NCI-H460 (cell line): Measurements from ENCODE around the gene RAD51AP1. TPM values are rescaled to one million over a fixed set of nuclear protein-coding genes. Genes with fewer than 3 reads are reported as not detected.

Experiments used
- DNase-seq: peaks from one replicate; pipeline ENCODE4 v3.0.0-alpha.2; 2016; ENCODE audit warnings: low read depth; ENCODE audit errors: extremely low read depth
- total RNA-seq: library from RNA; depleted of rRNA; stranded (reverse); fragments of >200 nt; shearing (Covaris generic); gene quantifications from 2 replicates; pipeline ENCODE4 v1.2.3, GENCODE V29; 2014

The RAD51AP1 gene
- total RNA-seq, 1 experiment from 2014 or later: 22.2 TPM

- no peak for DNase-seq
Observed at GRCh38 chr12:4540638-4541037, 1.9 kb downstream of the RAD51AP1 start.

- no peak for DNase-seq
Observed at GRCh38 chr12:4545195-4545594, 6.5 kb downstream of the RAD51AP1 start.

- no peak for DNase-seq
Observed at GRCh38 chr12:4552191-4552590, 13.5 kb downstream of the RAD51AP1 start.

GRCh38 chr12:4553943-4554342, 15.3 kb downstream of the RAD51AP1 start:
- DNase-seq: no peak

DNA sequence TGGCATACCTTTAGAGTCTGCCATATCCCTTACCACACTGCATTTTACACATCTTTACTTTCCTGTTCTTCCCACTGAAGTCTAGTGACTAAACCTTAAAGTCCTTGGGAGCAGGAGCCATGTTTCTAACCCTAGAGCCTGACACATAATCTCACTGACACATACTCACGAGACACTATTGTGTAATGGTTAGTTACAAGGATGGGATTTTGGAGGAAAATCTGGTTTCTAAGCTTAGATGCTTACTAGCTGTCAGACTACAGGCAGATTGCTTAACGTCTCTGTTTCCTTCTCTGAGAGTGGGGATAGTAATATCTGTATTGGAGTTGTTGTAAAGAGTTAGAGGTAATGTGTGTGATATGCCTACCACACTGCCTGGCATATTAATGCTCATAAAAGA, 17.1 kb downstream of the RAD51AP1 start:
- DNase-seq: no peak

GRCh38 chr12:4556735-4557530, 18.2 kb downstream of the RAD51AP1 start:
- DNase-seq: no peak

DNA sequence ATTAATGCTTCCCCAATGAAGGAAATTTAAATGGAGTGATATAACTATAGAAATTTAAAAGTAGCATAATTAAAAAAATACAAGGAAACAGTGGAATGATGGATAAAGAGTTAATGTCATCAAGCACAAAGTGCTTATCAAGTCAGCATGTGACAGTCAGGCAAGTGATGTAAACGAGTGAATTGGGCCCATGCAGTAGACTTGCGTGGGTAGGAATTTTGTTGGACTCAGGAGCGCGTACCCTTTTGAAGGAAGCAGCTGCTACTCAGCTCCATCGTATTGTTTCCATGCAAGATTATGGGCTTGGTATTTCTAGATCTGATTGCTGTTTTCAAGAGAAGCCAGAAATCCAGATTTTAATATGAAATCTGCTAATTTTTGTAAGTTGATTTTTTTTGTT, 18.9 kb downstream of the RAD51AP1 start:
- no peak for DNase-seq

DNA sequence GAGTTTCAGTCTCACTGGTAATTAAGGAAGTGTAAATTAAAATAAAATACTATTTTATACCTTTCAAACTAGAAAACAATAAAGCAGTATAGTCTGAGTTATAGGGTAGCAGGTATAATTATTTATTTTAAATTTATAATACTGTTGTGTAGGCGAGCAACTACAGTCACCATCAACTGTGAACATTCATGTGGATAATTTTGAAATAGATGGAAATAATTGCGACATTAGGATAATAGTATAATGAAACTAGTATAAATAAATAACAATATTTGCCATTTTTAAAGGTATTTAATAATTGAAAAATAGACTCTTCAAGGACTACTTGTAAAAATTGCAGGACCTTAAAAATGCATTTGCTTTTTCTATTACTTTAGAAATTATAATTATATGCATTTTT, 19.5 kb downstream of the RAD51AP1 start:
- DNase-seq: no peak

DNA sequence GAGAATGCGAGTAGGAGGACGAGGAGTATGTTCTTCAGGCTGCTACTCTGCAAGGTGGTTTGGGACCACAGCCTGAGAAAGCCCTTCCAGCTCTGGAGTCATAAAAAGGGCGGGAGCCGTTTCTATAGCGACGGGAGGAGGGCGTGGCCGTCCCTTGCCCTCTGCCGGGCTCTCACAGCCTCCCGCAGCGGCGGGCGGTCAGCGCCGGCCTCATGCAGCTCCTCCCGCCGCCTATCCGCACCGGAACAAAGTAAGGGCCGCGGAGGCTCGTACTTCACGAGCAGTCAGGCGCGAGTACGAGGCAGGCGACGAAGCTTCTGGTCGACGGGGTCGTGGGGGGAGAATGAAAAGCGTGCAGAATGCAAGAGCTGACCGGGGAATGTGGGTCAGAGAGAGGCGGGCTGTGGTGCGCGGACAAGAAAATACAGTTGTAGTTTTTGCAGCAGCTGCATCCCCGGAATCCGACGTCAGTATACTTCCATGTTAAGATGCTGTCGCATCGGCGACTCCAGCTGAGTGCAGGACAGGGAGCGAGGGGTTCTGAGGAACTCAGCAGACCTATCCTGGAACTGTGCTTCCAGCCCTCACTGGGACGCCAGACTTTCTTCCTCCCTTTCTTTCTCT, 23.5 kb downstream of the RAD51AP1 start, which contains the start of gene DYRK4:
Gene DYRK4, plus strand, starts transcription at position 175 of the 624 bp plus-strand sequence. Its CDS starts 38 bp downstream, at position 213.
- DNase-seq: no peak

GRCh38 chr12:4563336-4563735, 24.6 kb downstream of the RAD51AP1 start:
- DNase-seq: no peak

GRCh38 chr12:4564818-4565217, 26.1 kb downstream of the RAD51AP1 start:
- no peak for DNase-seq

GRCh38 chr12:4566474-4566873, 27.8 kb downstream of the RAD51AP1 start:
- no peak for DNase-seq

DNA sequence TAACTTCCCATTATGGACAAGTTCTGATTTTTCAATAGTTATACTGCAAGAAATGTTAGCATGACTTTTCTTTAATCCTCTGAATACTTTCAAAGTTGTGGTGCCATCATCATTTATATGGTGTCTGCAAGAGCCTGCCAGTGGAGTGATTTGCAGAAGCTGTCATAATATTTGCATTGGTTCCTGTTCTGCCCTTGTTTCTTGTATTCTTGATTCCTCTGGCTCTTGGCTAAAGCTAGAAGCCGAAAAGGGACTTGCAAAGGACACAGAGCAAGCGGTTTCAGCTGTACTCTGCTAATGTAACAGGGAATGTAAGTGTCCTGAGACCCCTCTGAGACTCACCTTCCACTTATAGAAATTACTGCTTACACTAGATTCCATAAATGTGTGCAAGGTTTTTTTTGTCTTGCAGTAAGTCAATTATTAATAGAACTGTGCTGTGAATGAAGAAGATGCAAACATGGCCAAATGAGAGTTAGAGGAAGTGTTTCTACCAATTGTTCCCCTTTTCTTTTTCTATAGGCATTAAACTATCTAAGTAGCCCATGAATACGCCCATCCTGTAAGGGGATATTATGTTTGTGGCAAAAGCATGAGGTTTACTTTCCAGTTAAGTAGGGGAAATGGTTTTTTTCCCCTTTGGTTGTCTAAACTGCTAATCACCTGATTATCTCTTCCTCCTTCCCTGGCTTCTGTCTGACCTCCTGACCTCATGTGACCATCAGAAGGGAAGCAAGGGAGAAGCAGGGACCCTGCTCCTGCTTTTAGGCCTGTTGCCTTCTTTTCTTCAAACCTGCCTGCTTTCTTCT, 28.6 kb downstream of the RAD51AP1 start:
- DNase-seq: no peak

GRCh38 chr12:4569261-4569660, 30.6 kb downstream of the RAD51AP1 start:
- DNase-seq: no peak

DNA sequence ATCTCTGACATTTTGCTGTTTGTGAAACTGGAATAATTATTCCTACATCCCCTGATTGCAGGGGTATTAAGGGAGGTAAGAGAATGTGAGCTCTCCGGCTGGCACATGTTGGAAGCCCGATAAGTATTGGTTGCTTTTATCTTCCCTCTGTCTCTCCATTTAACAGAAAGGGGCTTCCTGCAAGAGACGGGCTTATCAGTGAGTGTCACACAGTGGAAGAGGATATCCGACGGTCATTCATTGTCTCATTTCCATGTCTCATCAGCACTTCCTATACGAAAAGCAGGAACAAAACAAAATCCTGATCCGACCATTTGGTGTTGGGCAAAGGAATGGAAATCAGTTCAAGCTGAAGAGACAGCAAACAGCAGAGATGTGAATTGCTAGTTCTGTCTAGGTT, 34.0 kb downstream of the RAD51AP1 start:
- no peak for DNase-seq

GRCh38 chr12:4579305-4580102, 40.8 kb downstream of the RAD51AP1 start:
- DNase-seq: peak; percentile 6

DNA sequence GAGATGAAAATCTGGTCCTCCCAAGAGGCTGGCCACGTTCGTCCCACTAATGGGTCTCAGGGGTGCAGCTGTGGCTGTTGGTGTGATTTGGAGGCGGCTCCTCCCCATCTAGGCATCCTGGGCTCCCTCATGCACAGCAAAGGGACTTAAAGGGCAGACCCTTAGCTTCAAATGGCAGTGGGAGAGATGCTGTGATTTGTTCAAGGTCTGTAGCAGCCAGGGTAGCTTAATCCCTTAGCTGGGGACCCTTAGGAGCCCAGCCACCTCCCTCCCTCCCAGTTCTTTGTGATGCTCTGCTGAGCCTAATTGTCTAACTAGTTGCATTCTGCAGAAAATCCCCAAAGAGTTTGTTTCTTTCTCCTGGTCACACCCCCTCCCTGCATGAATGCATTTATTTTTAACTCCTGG, 41.6 kb downstream of the RAD51AP1 start:
- no peak for DNase-seq

DNA sequence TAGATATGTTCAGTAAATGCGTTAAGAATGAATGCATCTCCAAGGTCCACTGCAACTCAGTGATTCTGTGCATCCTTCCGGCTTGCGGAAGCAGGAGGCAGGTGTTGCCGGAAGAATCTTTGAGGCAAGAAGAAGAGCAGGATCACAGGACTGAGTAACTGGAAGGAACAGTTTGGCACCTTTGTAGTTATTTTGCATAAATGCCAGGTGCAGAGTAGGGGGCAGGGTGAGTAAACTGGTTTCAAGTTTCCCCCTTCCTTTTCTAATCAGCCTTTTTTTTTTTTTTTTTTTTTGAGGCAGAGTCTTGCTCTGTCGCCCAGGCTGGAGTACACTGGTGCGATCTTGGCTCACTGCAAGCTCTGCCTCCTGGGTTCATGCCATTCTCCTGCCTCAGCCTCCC, 45.6 kb downstream of the RAD51AP1 start:
- no peak for DNase-seq

DNA sequence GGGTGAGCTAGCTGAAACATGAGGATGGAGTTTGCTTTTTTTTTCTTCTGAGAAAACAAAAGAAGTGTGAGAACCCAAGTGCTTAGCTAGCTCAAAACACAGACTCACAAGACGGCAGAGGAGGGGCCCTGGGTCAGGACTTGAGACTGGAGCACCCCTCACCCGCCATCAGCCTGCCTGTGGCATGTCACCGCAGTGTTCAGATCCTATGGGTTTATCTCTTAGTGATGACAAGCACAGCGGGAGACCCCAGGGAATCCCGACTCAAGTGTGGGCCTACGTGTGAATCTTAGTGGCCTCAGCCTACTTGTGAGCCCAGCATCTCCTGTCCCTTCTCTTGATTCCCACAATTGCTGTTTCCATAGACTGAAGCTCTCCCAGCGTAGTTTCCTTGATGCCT, 46.2 kb downstream of the RAD51AP1 start:
- no peak for DNase-seq

GRCh38 chr12:4586500-4586899, 47.8 kb downstream of the RAD51AP1 start:
- no peak for DNase-seq

DNA sequence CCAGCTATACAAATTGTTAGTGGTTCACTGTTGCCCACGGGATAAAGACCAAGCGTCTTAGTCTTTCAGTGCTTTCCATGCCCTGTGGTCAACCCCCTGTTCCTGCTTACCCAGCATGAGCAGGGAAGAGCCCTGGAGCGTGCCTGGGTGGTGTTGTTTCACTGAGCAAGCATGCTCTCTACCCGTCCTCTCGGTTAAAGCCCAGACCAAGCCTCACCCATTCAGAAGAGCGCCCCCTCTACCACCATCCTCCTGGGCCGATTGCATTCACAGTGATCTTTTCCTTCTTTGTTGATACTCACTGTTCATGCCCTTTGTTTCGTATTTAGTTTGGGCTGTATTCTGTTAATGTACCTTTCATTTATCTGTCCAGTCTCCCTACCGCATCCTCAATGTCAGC, 48.4 kb downstream of the RAD51AP1 start:
- no peak for DNase-seq
